ENCODE data around the gene MUC4. TPM values are rescaled to one million over a fixed set of nuclear protein-coding genes. Genes with fewer than 3 reads are reported as not detected.

The MUC4 gene
- total and polyA plus RNA-seq, 2 of the 4 experiments (the other 2 are of a cell fraction) = not detected

DNA sequence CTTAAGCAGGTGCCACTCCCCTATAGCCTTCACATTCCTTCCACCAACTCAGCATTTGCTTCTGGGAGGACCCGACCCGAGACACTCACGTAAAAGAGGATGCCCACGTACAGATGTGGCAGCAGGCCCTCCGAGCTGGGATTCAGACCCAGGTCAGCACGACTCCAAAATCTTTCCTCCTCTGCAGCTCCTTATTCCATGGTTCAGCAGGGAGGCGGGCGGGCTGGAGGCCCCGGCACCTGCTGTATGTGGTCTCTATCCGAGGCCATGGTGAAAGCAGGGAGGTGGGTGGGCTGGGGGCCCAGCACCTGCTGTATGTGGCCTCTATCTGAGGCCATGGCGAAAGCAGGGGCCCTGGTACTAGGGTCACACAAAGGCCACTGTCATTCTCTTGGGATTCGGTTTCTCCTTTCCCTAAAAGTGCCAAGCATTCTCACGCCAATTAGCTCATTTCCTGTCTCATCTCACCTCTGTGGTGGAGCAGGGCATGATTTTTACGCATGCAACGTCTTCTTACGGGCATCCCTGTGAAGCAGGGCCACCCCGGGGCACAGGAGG, 5.9 kb upstream of the MUC4 start:
- Histone ChIP-seq H2AK5ac (ENCODE audit: low read depth, low read length) (no peak overlapping the region), H3K27me3 (ENCODE audit: control insufficient read depth, insufficient read depth, low read length) (peaks cover 35% of the 10 kb centered on the region), H3K4ac (ENCODE audit: low read depth, low read length) (no peak overlapping the region), H4K8ac (ENCODE audit: low read depth in 2 of 2, low read length in 2 of 2) (no peak overlapping the region), H3K36me3 (ENCODE audit: control insufficient read depth, insufficient read depth, low read length) (no peaks in the 10 kb centered on the region), H3K14ac (replicated peaks; ENCODE audit: low read depth, low read length) (no peak overlapping the region), H2BK120ac (ENCODE audit: low read depth, low read length) (no peak overlapping the region), H3K27ac (ENCODE audit: insufficient read depth, low read length) (no peak overlapping the region), H3K23ac (ENCODE audit: low read depth, low read length) (no peak overlapping the region), H2BK20ac (ENCODE audit: low read depth, low read length) (no peak overlapping the region), H4K91ac (ENCODE audit: insufficient read depth, low read depth, low read length) (no peak overlapping the region), H3K9ac (ENCODE audit: low read depth, low read length) (no peak overlapping the region), H3K56ac (ENCODE audit: extremely low read depth, insufficient read depth, low read length) (no peak overlapping the region), H3K4me3 (ENCODE audit: insufficient read depth, low read depth, low read length) (no peak overlapping the region), H4K5ac (ENCODE audit: low read depth, low read length) (no peak overlapping the region), H2BK15ac (ENCODE audit: low read depth, low read length) (no peak overlapping the region), H3K4me2 (ENCODE audit: low read depth, low read length) (no peak overlapping the region), H3K4me1 (ENCODE audit: control insufficient read depth, insufficient read depth, low read length) (no peaks in the 10 kb centered on the region), H3K79me1 (ENCODE audit: low read depth in 1 of 2, low read length in 2 of 2) (no peaks in the 10 kb centered on the region), H2AFZ (replicated peaks; ENCODE audit: low read length, poor library complexity) (no peak overlapping the region), H4K20me1 (ENCODE audit: insufficient read depth, low read length) (no peaks in the 10 kb centered on the region), H3K9me1 (ENCODE audit: insufficient read depth, low read length) (no peaks in the 10 kb centered on the region), H3K18ac (ENCODE audit: low read depth, low read length) (no peak overlapping the region), H3K9me3 (ENCODE audit: control insufficient read depth, insufficient read depth, low read length) (no peaks in the 10 kb centered on the region), H2BK5ac (ENCODE audit: low read depth, low read length, poor library complexity, severe bottlenecking) (no peak overlapping the region), H2AK9ac (replicated peaks; ENCODE audit: low read depth, low read length, poor library complexity) (no peak overlapping the region)
- POLR2A ChIA-PET (ENCODE audit: unreplicated experiment) = no interaction called here
- no TSS peak for BruUV-seq (replicated peaks)
- no CpG with 5 or more reads among the region's 17 CpGs for WGBS, 2 experiments (ENCODE audit: extremely low coverage in 2 of 2, insufficient read length in 1 of 2)
- in situ Hi-C loops (cut with MboI; ENCODE audit: low sequenced_read_pairs) = no loop called here
- ATAC-seq (ENCODE audit: low read depth) = no peak
- intact Hi-C loops (cut with micrococcal nuclease) = no loop called here
- dilution Hi-C loops (cut with HindIII; ENCODE audit: low sequenced_read_pairs, unreplicated experiment) = no loop called here
- TF ChIP-seq RAD21 (IDR thresholded peaks at IDR 0.05; ENCODE audit: low read length) (no peak), SMC3 (IDR thresholded peaks at IDR 0.05; ENCODE audit: low read depth, low read length) (no peak), MXI1 (IDR thresholded peaks at IDR 0.05; ENCODE audit: borderline replicate concordance, low read depth, low read length) (no peak), MAFK (IDR thresholded peaks at IDR 0.05; ENCODE audit: low read depth, low read length) (no peak), BHLHE40 (IDR thresholded peaks at IDR 0.05; ENCODE audit: low read depth, low read length) (no peak), POLR2A (IDR thresholded peaks at IDR 0.05; ENCODE audit: low read depth, low read length) (no peak), RFX5 (IDR thresholded peaks at IDR 0.05; ENCODE audit: low read depth, low read length) (no peak)
- TF ChIP-seq, protein P1, sequence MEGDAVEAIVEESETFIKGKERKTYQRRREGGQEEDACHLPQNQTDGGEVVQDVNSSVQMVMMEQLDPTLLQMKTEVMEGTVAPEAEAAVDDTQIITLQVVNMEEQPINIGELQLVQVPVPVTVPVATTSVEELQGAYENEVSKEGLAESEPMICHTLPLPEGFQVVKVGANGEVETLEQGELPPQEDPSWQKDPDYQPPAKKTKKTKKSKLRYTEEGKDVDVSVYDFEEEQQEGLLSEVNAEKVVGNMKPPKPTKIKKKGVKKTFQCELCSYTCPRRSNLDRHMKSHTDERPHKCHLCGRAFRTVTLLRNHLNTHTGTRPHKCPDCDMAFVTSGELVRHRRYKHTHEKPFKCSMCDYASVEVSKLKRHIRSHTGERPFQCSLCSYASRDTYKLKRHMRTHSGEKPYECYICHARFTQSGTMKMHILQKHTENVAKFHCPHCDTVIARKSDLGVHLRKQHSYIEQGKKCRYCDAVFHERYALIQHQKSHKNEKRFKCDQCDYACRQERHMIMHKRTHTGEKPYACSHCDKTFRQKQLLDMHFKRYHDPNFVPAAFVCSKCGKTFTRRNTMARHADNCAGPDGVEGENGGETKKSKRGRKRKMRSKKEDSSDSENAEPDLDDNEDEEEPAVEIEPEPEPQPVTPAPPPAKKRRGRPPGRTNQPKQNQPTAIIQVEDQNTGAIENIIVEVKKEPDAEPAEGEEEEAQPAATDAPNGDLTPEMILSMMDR (conservative IDR thresholded peaks at IDR 0.05; ENCODE audit: low read depth, low read length) = no peak
- no peak for DNase-seq
- CTCF ChIA-PET = no interaction called here

All from IMR-90 (cell line).